ENCODE results near the gene RUNX2.

- TF ChIP-seq, protein P1, sequence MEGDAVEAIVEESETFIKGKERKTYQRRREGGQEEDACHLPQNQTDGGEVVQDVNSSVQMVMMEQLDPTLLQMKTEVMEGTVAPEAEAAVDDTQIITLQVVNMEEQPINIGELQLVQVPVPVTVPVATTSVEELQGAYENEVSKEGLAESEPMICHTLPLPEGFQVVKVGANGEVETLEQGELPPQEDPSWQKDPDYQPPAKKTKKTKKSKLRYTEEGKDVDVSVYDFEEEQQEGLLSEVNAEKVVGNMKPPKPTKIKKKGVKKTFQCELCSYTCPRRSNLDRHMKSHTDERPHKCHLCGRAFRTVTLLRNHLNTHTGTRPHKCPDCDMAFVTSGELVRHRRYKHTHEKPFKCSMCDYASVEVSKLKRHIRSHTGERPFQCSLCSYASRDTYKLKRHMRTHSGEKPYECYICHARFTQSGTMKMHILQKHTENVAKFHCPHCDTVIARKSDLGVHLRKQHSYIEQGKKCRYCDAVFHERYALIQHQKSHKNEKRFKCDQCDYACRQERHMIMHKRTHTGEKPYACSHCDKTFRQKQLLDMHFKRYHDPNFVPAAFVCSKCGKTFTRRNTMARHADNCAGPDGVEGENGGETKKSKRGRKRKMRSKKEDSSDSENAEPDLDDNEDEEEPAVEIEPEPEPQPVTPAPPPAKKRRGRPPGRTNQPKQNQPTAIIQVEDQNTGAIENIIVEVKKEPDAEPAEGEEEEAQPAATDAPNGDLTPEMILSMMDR (IDR thresholded peaks at IDR 0.05 in 2 of 3, conservative IDR thresholded peaks at IDR 0.05 in 1 of 3; ENCODE audit: control insufficient read depth in 2 of 3, extremely low read depth in 1 of 3, insufficient read depth in 1 of 3, low read depth in 3 of 3, low read length in 3 of 3) = no peak
- TF ChIP-seq ATF2 (IDR thresholded peaks at IDR 0.05; ENCODE audit: low read length) (no peak), CUX1 (IDR thresholded peaks at IDR 0.05; ENCODE audit: insufficient replicate concordance, low read depth, low read length) (no peak), GABPA (IDR thresholded peaks at IDR 0.05; ENCODE audit: low read depth) (no peak), CHD1 (IDR thresholded peaks at IDR 0.05; ENCODE audit: low read depth, low read length) (no peak), SMC3 (IDR thresholded peaks at IDR 0.05; ENCODE audit: borderline replicate concordance, low read length) (no peak), ZSCAN29 (IDR thresholded peaks at IDR 0.05) (no peak), ZNF207 (IDR thresholded peaks at IDR 0.05; ENCODE audit: borderline replicate concordance) (no peak)
Observed at GRCh38 chr6:45624228-45624627, 296.1 kb downstream of the RUNX2 start.
